ENCODE results near the gene DCAF11. TPM values are rescaled to one million over a fixed set of nuclear protein-coding genes. Genes with fewer than 3 reads are reported as not detected.

The DCAF11 gene
- total and polyA plus RNA-seq, 2 of the 13 experiments (the other 11 are each of a cell fraction or from before 2014, with no cell fraction given), result 150 to 257 TPM

GRCh38 chr14:24121210-24121609 lies 6.6 kb downstream of the DCAF11 start (continued):
- no peak for TF ChIP-seq ZNF704 (CRISPR knock-in tag; IDR thresholded peaks at IDR 0.05; ENCODE audit: borderline replicate concordance)
- no peak for TF ChIP-seq HNF1B (CRISPR knock-in tag; IDR thresholded peaks at IDR 0.05)
- no peak for TF ChIP-seq SRF (IDR thresholded peaks at IDR 0.05; ENCODE audit: low read depth, low read length)
- no peak for TF ChIP-seq HDAC1 (CRISPR knock-in tag; IDR thresholded peaks at IDR 0.05)
- TF ChIP-seq WIZ (CRISPR knock-in tag; IDR thresholded peaks at IDR 0.05), result 0 out of 2 replicates have a peak, but pooled peaks have one; percentile 61
- TF ChIP-seq MTA1 (CRISPR knock-in tag; IDR thresholded peaks at IDR 0.05; ENCODE audit: borderline replicate concordance), result no peak
- no peak for TF ChIP-seq MNT (IDR thresholded peaks at IDR 0.05)
- no peak for TF ChIP-seq SYNCRIP (IDR thresholded peaks at IDR 0.05; ENCODE audit: insufficient read depth, low read depth, low read length)
- peak; percentile 38; the same call in 1 of the 2 replicates for TF ChIP-seq NR3C1 (CRISPR knock-in tag; IDR thresholded peaks at IDR 0.05)
- no peak for TF ChIP-seq ZNF691 (CRISPR knock-in tag; IDR thresholded peaks at IDR 0.05; ENCODE audit: borderline replicate concordance, low read depth)
- TF ChIP-seq MXD1 (CRISPR knock-in tag; IDR thresholded peaks at IDR 0.05), result no peak
- TF ChIP-seq IKZF1 (IDR thresholded peaks at IDR 0.05), result no peak
- TF ChIP-seq CREM (IDR thresholded peaks at IDR 0.05), result no peak
- TF ChIP-seq CREM (CRISPR knock-in tag; IDR thresholded peaks at IDR 0.05), result peak; percentile 47; the same call in 1 of the 2 replicates
- TF ChIP-seq ZNF33A (CRISPR knock-in tag; IDR thresholded peaks at IDR 0.05; ENCODE audit: borderline replicate concordance), result no peak
- no peak for TF ChIP-seq ZNF292 (CRISPR knock-in tag; IDR thresholded peaks at IDR 0.05; ENCODE audit: borderline replicate concordance, low read depth)
- no peak for TF ChIP-seq TEF (CRISPR knock-in tag; IDR thresholded peaks at IDR 0.05)
- TF ChIP-seq RARG (CRISPR knock-in tag; IDR thresholded peaks at IDR 0.05; ENCODE audit: low read depth), result no peak
- no peak for TF ChIP-seq ZNF703 (CRISPR knock-in tag; IDR thresholded peaks at IDR 0.05; ENCODE audit: borderline replicate concordance)
- no peak for TF ChIP-seq HNRNPUL1 (IDR thresholded peaks at IDR 0.05; ENCODE audit: low read depth, low read length)
- TF ChIP-seq ZNF235 (CRISPR knock-in tag; IDR thresholded peaks at IDR 0.05; ENCODE audit: borderline replicate concordance), result no peak
- TF ChIP-seq ZNF296 (CRISPR knock-in tag; conservative IDR thresholded peaks at IDR 0.05), result no peak
